Measurements from ENCODE around the gene CPN2. TPM values are rescaled to one million over a fixed set of nuclear protein-coding genes. Genes with fewer than 3 reads are reported as not detected.
A peak's percentile ranks its signal among the peaks of the same experiment; 100 is the strongest.

The CPN2 gene
- total RNA-seq, 2 donors from 2014 or later, result 0.15 TPM; not detected in 1

GRCh38 chr3:194315965-194316361 lies 35.2 kb downstream of the CPN2 start:
- Histone ChIP-seq H3K36me3 (no peaks in the 10 kb centered on the region), H3K4me1 (peaks cover 4% of the 10 kb centered on the region), H3K9me3 (no peaks in the 10 kb centered on the region), H3K4me3 (no peak overlapping the region), H3K27ac (no peak overlapping the region), H3K9ac (ENCODE audit: low read depth in 2 of 2, low read length in 2 of 2) (peak overlapping the region in 1 of 2 donors; percentile 80), H3K27me3 (no peaks in the 10 kb centered on the region)
- intact Hi-C loops (cut with DNase I), result loop anchor here (2.0 to 5.0 kb wide), 2 partner anchors 535 to 654 kb away; no protein-coding TSS in a partner anchor
- DNase-seq, result no peak
- TF ChIP-seq CTCF (IDR thresholded peaks at IDR 0.05), result no peak

GRCh38 chr3:194315088-194315964 lies 35.8 kb downstream of the CPN2 start:
- Histone ChIP-seq H3K27ac (peak overlapping the region; percentile 8), H3K4me1 (peaks cover 4% of the 10 kb centered on the region), H3K36me3 (no peaks in the 10 kb centered on the region), H3K27me3 (no peaks in the 10 kb centered on the region), H3K9ac (ENCODE audit: low read depth in 2 of 2, low read length in 2 of 2) (peak overlapping the region; percentile 70 to 80), H3K4me3 (peak overlapping the region; percentile 61), H3K9me3 (no peaks in the 10 kb centered on the region)
- peak; percentile 96 for TF ChIP-seq CTCF (IDR thresholded peaks at IDR 0.05)
- DNase-seq, result peak; percentile 88
- intact Hi-C loops (cut with DNase I), result loop anchor here (5.0 kb wide), 1 partner anchor 653 kb away; no protein-coding TSS in a partner anchor

GRCh38 chr3:194314388-194315068 lies 36.6 kb downstream of the CPN2 start:
- intact Hi-C loops (cut with DNase I), result loop anchor here (5.0 kb wide), 2 partner anchors 172 to 652 kb away; no protein-coding TSS in a partner anchor
- Histone ChIP-seq H3K36me3 (no peaks in the 10 kb centered on the region), H3K9ac (ENCODE audit: low read depth in 2 of 2, low read length in 2 of 2) (peak overlapping the region in 1 of 2 donors; percentile 80), H3K9me3 (no peaks in the 10 kb centered on the region), H3K27ac (no peak overlapping the region), H3K27me3 (no peaks in the 10 kb centered on the region), H3K4me1 (peaks cover 4% of the 10 kb centered on the region), H3K4me3 (no peak overlapping the region)
- no peak for DNase-seq
- TF ChIP-seq CTCF (IDR thresholded peaks at IDR 0.05), result no peak

GRCh38 chr3:194313560-194314387 lies 37.4 kb downstream of the CPN2 start:
- Histone ChIP-seq H3K4me1 (peaks cover 4% of the 10 kb centered on the region), H3K27ac (no peak overlapping the region), H3K9me3 (no peaks in the 10 kb centered on the region), H3K4me3 (no peak overlapping the region), H3K9ac (ENCODE audit: low read depth in 2 of 2, low read length in 2 of 2) (no peak overlapping the region), H3K27me3 (no peaks in the 10 kb centered on the region), H3K36me3 (no peaks in the 10 kb centered on the region)
- intact Hi-C loops (cut with DNase I), result loop anchor here (5.0 kb wide), 1 partner anchor 171 kb away; no protein-coding TSS in a partner anchor
- no peak for TF ChIP-seq CTCF (IDR thresholded peaks at IDR 0.05)
- peak; percentile 49 for DNase-seq

Data from colonic mucosa (tissue), 4 donors.